ENCODE measurements around the gene IMMP2L. TPM values are rescaled to one million over a fixed set of nuclear protein-coding genes. Genes with fewer than 3 reads are reported as not detected.

Gene IMMP2L
- total RNA-seq, 2 experiments from 2014 or later: 17.4 to 30.2 TPM

- H3K27me3 Mint-ChIP-seq: no peaks in the 10 kb centered on the region
- H3K4me3 Mint-ChIP-seq: no peak overlapping the region
- ChIA-PET POLR2A (interaction anchor here (0.6 kb wide), 1 partner anchor 21 kb away, joined by 3 read pairs; no protein-coding TSS in a partner anchor), CTCF (interaction anchor here (3.2 kb wide), 1 partner anchor 15 kb away, joined by 17 read pairs; no protein-coding TSS in a partner anchor)
- DNase-seq (no peak), ATAC-seq (peak; percentile 76)
- peaks cover 67% of the 10 kb centered on the region for H3K36me3 Mint-ChIP-seq (ENCODE audit: low read depth)
- peaks cover 47% of the 10 kb centered on the region for H3K4me1 Mint-ChIP-seq (ENCODE audit: low read depth)
- peak overlapping the region; percentile 83 for H3K27ac Mint-ChIP-seq
- no peak for TF ChIP-seq CTCF (IDR thresholded peaks at IDR 0.05)
- H3K9me3 Mint-ChIP-seq: peaks cover 1% of the 10 kb centered on the region
- intact Hi-C loops (cut with micrococcal nuclease): no loop called here
These were observed 448.9 kb downstream of the IMMP2L start for GRCh38 chr7:111113263-111114017.

- POLR2A ChIA-PET: interaction anchor here (0.6 to 1.0 kb wide), 4 partner anchors 14 to 237 kb away, joined by 3 read pairs; partner anchors contain the start of gene LRRN3
- Mint-ChIP-seq H3K4me3 (no peak overlapping the region), H3K27me3 (no peaks in the 10 kb centered on the region), H3K27ac (peak overlapping the region; percentile 83), H3K36me3 (ENCODE audit: low read depth) (peaks cover 62% of the 10 kb centered on the region), H3K9me3 (peaks cover 1% of the 10 kb centered on the region), H3K4me1 (ENCODE audit: low read depth) (peaks cover 53% of the 10 kb centered on the region)
- DNase-seq: no peak
- no peak for TF ChIP-seq CTCF (IDR thresholded peaks at IDR 0.05)
- CTCF ChIA-PET: interaction anchor here (3.2 kb wide), 1 partner anchor 14 kb away, joined by 17 read pairs; no protein-coding TSS in a partner anchor
- ATAC-seq: no peak
- intact Hi-C loops (cut with micrococcal nuclease): no loop called here
These were observed 449.9 kb downstream of the IMMP2L start for GRCh38 chr7:111112439-111112838.

- ChIA-PET POLR2A (interaction anchor here (0.6 to 1.0 kb wide), 3 partner anchors 453 to 1032 kb away, joined by 3 read pairs; no protein-coding TSS in a partner anchor), CTCF (interaction anchor here (1.5 kb wide), 1 partner anchor 10 kb away, joined by 3 read pairs; no protein-coding TSS in a partner anchor)
- TF ChIP-seq CTCF (IDR thresholded peaks at IDR 0.05): no peak
- H3K36me3 Mint-ChIP-seq (ENCODE audit: low read depth): peaks cover 62% of the 10 kb centered on the region
- DNase-seq (no peak), ATAC-seq (peak; percentile 45)
- H3K4me1 Mint-ChIP-seq (ENCODE audit: low read depth): peaks cover 73% of the 10 kb centered on the region
- no peak overlapping the region for H3K4me3 Mint-ChIP-seq
- no peaks in the 10 kb centered on the region for H3K27me3 Mint-ChIP-seq
- H3K27ac Mint-ChIP-seq: peak overlapping the region; percentile 15
- intact Hi-C loops (cut with micrococcal nuclease): no loop called here
- peaks cover 1% of the 10 kb centered on the region for H3K9me3 Mint-ChIP-seq
These were observed 453.8 kb downstream of the IMMP2L start for GRCh38 chr7:111108496-111108895.

GRCh38 chr7:111108000-111108399 lies 454.3 kb downstream of the IMMP2L start:
- Mint-ChIP-seq H3K9me3 (peaks cover 1% of the 10 kb centered on the region), H3K27ac (no peak overlapping the region), H3K36me3 (ENCODE audit: low read depth) (peaks cover 64% of the 10 kb centered on the region), H3K27me3 (no peaks in the 10 kb centered on the region), H3K4me1 (ENCODE audit: low read depth) (peaks cover 73% of the 10 kb centered on the region), H3K4me3 (no peak overlapping the region)
- DNase-seq (no peak), ATAC-seq (no peak)
- ChIA-PET POLR2A (interaction anchor here (0.6 kb wide), 1 partner anchor 879 kb away, joined by 3 read pairs; no protein-coding TSS in a partner anchor), CTCF (interaction anchor here (1.0 kb wide), 1 partner anchor 9 kb away, joined by 4 read pairs; no protein-coding TSS in a partner anchor)
- no peak for TF ChIP-seq CTCF (IDR thresholded peaks at IDR 0.05)
- intact Hi-C loops (cut with micrococcal nuclease): no loop called here

- Mint-ChIP-seq H3K36me3 (ENCODE audit: low read depth) (peaks cover 63% of the 10 kb centered on the region), H3K27me3 (no peaks in the 10 kb centered on the region), H3K27ac (no peak overlapping the region), H3K4me3 (no peak overlapping the region), H3K9me3 (peaks cover 1% of the 10 kb centered on the region), H3K4me1 (ENCODE audit: low read depth) (peaks cover 73% of the 10 kb centered on the region)
- CTCF ChIA-PET: interaction anchor here (1.0 kb wide), 1 partner anchor 9 kb away, joined by 4 read pairs; no protein-coding TSS in a partner anchor
- no peak for DNase-seq
- intact Hi-C loops (cut with micrococcal nuclease): no loop called here
- POLR2A ChIA-PET: no interaction called here
- TF ChIP-seq CTCF (IDR thresholded peaks at IDR 0.05): no peak
- no peak for ATAC-seq
These were observed 454.7 kb downstream of the IMMP2L start for GRCh38 chr7:111107579-111107978.

Data from activated CD8-positive, alpha-beta T cell treated with anti-CD3 and anti-CD28 coated beads for 36 hours (primary cell).